NCI-H1436 treated with DMSO at 0.1 percent for 48 hours (cell line): ENCODE data around the gene TEAD1.

Experiments
- DNase-seq: peaks from one replicate; lab custom pipeline; 2025; lab: John Stamatoyannopoulos, UW

The TEAD1 gene

DNA sequence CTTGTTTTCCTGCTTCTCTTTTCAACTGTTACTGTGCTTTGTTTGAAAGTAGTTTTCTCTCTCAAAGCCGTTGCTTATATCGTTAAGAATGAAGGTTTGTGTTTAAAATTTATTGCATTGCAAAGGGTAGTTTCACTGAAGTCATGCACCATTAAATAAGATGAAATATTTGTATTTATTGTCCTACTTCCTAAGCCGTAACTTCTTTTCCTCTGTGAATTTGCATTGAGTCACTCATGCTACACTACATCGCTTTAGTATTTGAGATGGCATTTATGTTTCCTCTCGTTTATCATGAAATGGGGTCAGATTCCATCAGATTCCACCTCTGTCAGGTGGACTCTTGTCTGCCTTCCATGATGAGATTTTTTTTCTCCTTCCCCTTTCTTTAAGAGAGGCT, 269.1 kb downstream of the TEAD1 start:
- no peak for DNase-seq

DNA sequence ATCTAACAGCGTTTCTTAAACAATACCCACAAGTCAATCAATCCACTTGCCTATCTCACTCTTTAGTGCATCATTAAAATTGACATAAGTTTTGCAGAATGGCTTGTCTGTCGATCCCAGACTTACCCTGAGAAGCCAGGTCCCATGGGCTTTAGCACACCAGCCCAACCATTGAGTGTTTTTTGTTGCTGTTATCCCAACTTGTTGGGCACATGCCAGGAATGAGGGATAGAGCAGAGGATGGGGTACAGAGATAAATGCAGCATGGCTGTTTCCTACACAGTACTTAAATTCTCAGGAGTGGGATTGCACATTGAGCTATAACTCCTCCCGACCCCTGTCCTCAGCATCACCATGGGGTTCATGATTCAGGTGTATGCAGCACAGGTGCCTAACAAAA, 270.7 kb downstream of the TEAD1 start:
- DNase-seq = no peak

DNA sequence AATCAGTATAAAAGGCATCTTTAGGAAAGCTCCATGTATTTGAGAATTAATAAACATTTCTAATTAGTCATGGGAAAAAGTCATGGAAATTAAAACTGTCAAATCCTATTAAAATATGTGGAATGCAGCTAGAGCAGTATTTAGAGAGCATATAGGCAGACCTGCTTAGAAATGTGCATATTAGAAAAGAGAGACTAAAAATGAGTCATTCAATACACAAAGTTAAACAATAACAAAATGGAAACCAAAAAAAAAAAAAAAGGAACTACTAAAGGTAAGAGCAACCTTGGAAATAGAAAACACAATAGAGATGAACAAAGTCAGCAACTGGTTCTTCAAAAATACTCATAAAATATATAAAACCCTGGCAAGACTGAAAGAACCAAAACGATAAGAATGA, 275.2 kb downstream of the TEAD1 start:
- DNase-seq = no peak

DNA sequence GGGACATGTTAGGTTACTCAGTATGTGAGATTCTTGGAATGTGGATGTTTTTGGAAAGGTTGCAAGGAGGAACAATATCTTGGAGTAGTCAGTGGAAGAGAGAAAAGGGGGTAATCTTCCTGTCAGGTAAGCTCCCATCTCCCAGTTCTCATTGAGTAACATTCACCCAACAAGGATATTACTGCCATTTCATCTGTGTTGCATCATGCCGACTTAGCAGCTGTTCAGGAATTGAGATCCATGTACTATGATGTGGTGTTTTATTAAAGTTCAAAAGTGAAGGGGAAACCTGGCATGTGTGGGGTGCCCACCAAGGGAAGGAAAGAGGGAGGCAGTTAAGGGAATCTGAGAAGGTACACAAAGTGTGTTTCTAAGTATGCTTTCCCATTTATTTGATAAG, 276.4 kb downstream of the TEAD1 start:
- no peak for DNase-seq

DNA sequence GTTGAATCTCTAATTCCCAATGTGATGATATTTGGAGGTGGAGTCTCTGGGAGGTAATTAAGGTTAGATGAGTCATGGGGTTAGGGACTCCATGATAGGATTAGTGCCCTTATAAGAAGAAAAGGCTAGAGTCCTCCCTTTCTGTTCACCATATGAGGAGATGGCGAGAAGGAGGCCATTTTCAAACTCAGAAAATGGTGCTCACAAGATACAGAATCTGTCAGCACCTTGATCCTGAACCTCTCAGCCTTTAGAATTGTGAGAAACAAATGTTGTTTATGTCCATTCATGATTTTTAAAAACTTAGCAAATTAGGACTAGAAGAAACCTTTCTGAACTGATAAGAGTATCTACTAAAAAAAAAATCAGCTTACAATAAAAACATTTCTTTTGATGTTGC, 277.2 kb downstream of the TEAD1 start:
- DNase-seq = no peak

DNA sequence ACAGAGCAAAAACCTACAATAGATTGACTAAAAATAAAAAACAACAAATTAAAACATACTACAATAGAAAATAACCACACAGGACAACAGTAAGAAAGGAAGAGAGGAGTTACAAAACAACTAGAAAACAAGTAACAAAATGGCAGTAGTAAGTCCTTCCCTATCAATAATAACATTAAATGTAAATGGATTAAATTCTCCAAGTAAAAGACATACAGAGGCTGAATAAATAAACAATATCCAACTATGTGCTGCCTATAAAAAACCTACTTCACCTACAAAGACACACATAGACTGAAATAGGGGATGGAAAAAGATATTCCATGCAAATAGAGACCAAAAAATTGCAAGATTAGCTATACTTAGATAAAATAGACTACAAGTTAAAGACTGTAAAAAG, 277.9 kb downstream of the TEAD1 start:
- no peak for DNase-seq

DNA sequence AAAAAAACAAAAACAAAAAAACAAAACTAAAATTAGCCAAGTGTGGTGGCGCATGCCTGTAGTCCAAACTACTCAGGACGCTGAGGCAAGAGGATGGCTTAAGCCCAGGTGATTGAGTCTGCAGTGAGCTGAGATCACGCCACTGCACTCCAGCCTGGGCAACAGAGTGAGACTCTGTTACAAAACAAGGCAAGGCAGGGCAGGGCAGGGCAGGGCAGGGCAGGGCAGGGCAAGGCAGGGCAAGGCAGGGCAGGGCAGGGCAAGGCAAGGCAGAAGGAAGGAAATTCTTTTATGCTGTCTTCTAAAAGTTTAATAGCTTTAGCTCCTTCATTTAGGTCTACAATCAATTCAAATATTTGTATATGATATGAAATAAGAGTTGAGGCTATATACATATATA, 284.8 kb downstream of the TEAD1 start:
- no peak for DNase-seq

DNA sequence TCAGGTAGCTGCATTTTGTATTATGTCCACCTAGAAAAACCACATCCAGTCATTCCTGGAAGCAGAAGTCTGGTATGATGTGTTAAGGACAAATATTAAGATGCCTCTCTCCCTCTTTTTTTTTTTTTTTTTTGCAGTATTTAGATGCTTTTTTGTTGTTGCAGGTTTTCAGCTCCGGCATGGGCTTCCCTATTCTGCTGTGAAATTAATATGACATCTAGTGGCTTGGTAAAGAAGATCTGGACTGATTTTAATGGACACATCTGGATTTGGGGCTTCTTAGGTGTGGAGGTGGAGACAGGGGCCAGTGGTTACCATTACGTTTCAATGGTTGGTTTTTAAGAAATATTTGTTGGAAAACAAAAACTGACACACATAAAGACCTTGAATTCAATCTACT, 287.4 kb downstream of the TEAD1 start:
- no peak for DNase-seq

DNA sequence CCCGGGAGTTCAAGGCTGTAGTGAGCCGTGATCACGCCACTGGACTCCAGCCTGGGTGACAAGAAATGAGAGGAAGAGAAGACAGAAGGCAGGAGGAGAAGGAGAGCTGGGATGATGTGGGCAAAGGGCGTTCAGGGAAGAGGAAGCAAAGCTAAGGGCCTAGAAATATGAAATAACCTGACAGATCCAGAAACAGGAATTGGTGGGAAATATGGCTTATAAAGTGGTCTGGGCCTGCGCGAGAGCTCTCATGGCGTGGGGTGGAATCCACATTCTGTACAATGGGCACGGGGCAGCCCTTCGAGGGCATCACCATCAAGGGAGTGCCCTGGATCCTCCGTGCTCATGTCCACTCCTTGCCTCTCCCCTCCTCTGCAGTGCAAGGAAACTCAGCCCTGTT, 288.1 kb downstream of the TEAD1 start:
- DNase-seq = no peak

DNA sequence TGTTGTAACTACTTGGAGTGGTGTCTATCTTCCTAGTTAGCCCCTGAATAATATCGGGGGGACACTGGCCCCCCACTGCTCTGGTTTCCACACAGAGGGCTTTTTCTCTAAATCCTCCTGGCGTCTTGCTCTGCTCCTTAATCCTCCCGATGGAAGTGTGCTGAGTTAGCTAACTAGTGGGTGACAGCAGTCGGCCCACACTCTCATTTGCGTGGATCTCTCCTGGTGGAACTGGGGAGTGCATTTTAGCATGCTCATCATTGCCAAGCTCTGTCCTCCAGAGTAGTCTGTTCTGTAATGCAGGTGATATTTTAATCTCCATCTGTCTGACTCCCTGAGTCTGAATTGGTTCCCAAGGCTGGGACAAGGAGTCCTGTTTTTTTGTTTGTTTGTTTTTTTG, 288.8 kb downstream of the TEAD1 start:
- no peak for DNase-seq

DNA sequence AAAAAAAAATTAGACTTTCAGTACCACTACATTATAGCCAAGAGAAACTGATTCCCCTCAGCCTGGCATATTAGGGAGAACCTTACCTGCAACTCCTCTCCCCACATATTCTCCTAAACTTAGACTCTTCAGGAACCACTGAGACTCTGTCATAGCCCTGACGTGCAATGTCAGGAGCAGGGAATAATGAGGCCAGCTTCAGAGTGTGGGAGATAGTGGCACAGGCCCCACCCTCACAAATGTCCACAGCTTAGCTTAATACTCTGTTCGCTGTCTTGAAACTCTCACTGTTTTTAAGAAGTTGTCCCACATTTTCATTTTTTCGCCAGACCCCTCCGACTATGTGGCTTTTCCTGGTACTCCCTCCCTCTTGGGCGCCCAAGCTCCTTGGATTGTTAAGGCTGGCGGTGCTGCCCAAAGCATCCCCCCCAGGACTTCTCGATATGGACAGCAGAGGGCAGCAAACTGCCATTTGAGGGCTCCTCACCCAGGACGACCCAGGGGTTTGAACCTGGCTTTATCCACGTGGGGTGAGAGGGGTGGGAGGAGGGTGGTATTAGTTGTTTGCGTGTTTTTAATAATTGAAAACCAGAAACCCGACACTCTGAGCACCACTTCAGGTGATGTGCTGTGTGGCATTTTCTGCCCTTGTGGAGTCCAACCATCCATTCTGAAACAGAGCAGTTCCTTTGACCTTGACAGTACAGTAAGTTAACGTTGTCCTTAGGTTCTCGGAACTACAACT, 289.7 kb downstream of the TEAD1 start:
- no peak for DNase-seq

DNA sequence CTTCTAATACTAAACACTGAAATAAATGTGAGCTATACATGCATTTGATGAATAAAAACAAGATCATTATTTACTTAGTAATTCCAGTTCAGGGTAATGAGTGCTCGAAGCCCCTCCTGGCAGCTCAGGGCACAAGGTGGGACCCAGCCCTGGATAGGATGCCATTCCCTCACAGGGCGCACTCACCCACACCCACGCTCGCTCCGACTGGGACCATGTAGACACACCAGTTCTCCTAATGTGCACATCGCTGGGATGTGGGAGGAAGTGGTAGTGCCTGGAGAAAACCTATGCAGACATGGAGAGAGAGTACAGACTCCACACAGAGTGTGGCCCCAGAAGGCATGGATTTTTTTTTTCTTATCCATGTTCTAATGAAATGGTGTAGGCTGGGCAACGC, 290.4 kb downstream of the TEAD1 start:
- DNase-seq = no peak

DNA sequence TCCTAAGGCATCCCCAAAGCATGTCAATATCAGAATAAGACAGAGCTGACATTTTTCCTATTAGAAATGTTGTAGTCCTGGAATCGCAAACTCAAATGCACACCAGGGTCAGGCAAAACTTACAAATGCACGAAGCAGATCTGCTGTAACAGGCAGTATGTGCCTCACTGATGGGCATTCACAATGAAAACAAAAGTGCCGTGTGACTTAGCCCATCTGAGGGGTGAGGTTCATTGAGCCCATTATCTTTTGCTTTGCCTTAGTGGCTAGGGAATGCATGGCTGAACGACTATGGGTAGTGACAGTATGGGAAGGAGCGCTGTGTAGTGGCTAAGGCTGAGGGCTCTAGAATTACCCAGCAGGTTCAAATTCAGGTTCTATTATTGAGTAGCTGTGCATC, 291.8 kb downstream of the TEAD1 start:
- no peak for DNase-seq

DNA sequence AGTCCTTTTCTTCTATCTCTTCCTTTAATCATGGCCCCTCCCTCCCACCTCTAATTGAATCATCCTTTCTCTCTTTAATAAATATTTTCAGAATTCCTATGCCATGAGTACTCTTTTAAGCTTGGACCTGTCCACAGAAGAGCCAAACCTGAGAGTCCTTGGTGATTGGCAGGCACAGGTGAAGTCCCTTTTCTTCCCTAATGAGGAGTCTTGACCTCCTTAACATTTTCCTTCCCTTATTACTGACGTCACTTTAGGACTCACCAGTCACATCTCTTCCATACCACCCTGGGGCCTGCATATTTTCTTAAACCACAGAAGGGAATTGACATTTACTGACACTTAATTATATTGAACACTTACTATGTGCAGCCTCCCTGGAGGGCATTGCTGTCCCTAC, 293.9 kb downstream of the TEAD1 start:
- no peak for DNase-seq

DNA sequence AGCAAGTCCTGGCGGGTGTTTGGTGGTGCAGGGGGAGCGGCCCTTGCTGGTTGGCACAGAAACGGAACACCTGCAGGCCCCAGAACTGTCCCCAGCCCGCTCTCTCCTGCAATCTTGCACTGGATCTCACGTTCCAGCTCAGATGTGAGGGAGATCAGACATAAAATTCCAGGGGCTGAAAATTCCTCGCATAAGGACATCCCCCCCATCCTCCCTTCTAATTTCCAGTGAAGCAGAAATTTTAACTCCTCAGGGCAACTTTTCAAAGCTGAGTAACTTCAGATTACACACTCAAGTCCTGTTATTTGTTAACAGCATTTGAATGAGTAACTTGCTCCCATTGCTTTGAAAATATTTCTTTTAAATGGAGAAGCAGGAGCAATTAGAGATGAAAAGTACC, 294.6 kb downstream of the TEAD1 start:
- no peak for DNase-seq

DNA sequence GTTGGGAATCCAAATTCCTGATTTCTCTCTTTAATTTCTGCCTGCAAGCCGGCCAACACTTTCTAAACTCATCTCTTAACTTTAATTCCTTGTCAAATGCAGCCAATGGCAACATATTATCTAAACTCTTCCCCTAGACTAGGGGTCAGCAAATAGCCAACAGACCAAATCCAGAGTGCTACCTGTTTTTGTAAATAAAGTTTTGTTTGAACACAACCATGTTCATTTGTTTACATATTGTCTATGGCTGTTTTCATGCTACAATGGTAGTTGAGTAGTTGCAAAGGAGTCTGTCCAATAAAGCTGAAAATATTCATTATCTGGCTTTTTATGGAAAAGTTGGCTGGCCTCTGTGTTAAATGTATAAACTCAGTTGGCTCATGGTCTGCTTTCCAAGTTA, 297.7 kb downstream of the TEAD1 start:
- no peak for DNase-seq

DNA sequence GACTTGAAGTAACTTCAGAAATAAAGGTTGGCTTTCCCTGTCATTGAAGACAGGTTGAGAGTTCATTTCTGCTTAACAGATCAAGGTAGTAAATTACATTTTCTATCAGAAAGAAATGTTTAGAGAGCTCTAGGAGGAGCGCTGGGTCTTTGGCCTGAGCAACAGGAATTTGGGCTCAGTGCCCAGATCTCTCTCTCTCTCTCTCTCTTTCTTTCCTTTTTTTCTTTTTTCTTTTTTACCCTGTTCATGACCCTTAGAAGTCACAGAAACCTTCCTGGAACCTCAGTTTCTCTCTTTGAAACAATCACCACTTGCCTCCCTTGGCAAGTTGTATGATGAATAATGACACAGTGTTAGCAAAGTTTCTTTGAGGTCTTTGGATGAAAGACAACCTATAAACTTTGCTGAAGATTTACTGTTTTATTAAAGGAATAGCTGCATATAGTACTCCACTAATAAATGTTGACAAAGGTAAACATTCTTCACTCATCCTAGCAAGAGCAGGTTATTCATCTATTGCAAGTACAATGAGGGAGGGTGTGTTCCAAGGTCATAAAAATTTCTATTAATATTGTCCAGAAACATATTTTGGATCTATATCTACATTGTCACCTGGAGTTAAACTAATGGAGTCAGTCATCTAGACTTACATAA, 299.4 kb downstream of the TEAD1 start:
- DNase-seq = no peak

DNA sequence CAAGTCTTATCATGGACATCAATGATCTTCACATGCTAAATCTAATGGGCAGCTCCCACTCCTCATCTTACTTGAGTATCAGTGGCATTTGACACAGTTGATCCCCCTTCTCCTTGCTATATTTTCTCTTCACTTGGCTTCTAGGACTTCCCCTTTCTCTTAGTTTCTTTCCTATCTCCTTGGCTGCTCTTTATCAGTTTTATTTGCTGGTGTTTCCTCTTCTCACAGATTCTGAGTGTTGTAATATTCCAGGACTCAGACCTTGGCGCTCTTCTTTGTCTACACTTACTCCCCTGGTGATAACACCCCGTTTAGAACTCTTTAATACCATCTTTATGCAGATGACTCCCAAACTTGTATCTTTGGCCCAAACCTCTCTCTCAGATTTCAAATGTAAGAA, 301.0 kb downstream of the TEAD1 start:
- DNase-seq = no peak

DNA sequence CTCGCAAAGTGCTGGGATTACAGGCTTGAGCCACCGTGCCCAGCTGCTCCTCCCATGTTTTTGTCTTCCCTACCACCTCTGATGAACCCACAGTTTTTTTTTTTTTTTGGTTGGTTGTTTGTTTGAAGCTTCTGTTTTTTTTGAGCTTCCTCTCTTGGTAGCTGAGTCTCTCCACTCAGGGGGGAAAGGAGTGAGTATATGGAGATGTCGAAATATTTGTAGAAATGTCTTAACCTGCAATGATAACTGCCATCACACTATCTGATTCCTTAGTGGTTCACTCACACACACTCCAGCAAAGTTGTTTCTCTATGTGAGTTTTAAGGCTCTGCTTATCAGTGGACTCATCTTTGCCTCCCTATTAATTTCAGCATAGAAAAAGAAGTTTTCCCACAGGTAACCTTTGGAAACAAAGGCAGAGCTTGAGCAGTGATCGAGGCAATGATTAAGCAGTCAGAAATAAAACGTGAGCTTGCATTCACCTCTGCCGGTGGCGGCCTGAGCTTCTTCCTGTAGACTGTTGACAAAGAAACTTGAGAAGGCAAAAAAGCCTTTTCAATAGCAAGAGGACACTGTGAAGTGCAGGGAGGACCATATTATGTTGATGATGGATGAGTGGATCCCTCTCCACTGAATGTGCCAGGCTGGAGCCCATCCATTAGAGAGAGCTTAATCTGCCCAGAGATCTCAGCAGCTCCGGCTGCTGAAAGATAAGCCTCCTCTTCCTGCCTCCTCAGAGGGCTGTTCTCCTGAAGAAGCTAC, 305.9 kb downstream of the TEAD1 start:
- peak; percentile 60 for DNase-seq

DNA sequence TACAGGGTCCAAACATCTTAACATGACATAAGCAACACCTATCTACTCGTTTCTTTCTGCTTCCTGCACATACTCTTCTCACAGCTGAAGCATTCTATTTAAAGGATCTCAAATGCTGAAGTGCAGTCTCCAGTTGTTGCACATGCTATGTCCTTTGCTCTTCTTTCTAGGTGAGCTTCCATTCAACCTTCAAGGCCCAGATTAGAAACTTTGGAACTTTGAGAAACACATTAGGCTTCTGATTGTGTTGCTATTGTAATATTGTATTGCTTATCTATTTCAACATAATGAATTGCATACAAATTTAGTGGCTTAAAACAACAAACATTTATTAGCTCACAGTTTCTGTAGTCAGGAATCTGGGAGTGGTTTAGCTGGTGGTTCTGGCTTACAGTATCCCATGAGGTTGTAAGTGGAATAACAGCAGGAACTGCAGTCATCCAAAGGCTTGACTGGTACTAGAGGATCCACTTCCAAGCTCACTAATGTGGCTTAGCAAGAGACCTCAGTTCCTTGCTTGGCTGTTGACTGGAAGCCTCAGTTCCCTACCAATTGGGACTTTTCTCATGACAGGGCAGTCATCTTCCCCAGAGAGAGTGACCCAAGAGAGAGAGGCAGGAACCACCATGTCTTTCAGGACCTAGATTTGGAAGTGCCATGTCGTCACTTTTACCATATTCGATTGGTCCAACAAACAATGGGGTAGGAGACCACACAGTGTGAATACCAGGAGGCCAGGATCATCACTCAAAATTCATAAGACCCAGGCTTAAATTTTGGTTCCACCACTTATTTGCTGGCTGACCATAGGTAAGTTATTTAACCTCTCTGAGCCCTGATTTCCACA, 307.7 kb downstream of the TEAD1 start:
- no peak for DNase-seq

DNA sequence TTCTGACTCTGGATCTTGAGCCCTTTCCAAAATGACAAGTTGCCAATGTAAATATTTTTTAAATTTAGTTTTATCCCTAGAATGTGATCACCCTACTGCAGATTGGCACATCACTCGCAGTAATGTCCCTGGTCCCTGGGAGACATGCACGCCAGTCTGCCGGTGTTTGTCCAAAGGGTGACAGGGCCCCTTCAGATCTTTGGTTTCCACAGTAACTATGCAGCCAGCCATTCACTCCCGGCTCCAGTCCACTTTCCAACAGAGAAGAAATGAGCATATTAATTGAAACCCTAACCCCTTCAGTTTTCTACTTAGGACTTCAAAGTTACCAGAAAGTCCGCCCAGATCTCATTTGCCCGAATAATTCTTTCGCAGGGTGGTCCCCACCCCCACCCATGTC, 309.1 kb downstream of the TEAD1 start:
- DNase-seq = no peak

DNA sequence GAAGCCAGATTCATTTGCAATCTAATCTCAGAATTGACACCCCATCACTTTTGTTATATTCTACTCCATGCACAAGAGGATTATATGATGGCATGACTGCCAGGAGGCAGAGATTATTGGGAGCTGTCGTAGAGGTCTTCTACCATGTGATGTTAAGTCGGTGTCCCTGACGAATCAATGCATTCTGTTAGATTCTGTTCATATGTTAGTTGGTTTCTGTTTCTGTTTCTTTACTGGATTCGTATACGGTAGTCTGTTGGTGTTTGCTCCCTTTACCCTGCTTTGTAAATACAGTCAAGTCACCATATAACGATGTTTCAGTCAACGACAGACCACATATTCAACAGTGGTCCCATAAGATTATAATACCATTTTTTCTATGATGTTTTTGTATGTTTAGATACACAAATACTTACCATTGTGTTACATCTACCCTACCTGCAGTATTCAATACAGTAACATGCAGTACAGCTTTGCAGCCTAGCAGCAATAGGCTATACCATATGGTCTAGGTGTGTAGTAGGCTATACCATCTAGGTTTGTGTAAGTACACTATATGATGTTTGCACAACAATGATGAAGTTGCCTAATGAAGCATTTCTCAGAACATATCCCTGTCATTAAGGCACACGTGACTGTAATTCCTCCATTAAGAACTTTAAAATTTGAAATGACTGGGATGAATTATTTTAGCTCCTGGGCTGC, 312.1 kb downstream of the TEAD1 start:
- DNase-seq = no peak
